Activated naive CD8-positive, alpha-beta T cell treated with anti-CD3 and anti-CD28 coated beads, Interleukin-2, amount 10 ng/mL, durations not matched to agents 7 days and 5 days (primary cell): ENCODE results near the gene USP22. TPM values are rescaled to one million over a fixed set of nuclear protein-coding genes. Genes with fewer than 3 reads are reported as not detected.
A peak's percentile ranks its signal among the peaks of the same experiment; 100 is the strongest.

ENCODE experiments used
- ATAC-seq: fragments of 150-1000 bp; cut with Tn5 transposase; one replicate; pipeline ENCODE4 v1.10.0; 2021; ENCODE audit warnings: low read depth, moderate library complexity
- POLR2A ChIA-PET: fragments of 350-600 bp; sonication (Branson Sonifier 250); formaldehyde crosslinking; loops from one replicate; lab custom pipeline; 2021; ENCODE audit warnings: antibody characterized with exemption; lab: Charles Lee
- DNase-seq: peaks from one replicate; pipeline ENCODE4 v3.0.0; 2021
- H3K27ac Mint-ChIP-seq: one replicate; pipeline ENCODE4 v1.8.0; 2022; ENCODE audit warnings: mild to moderate bottlenecking, mixed read lengths
- H3K27me3 Mint-ChIP-seq: one replicate; pipeline ENCODE4 v1.8.0; 2022; ENCODE audit warnings: mild to moderate bottlenecking, moderate library complexity, mixed read lengths
- H3K36me3 Mint-ChIP-seq: one replicate; pipeline ENCODE4 v1.8.0; 2021; ENCODE audit warnings: mild to moderate bottlenecking, mixed read lengths
- H3K4me1 Mint-ChIP-seq: one replicate; pipeline ENCODE4 v1.8.0; 2021; ENCODE audit warnings: mixed read lengths
- H3K4me3 Mint-ChIP-seq: one replicate; pipeline ENCODE4 v1.8.0; 2022; ENCODE audit warnings: mild to moderate bottlenecking, moderate library complexity, mixed read lengths
- H3K9me3 Mint-ChIP-seq: one replicate; pipeline ENCODE4 v1.8.0; 2021; ENCODE audit warnings: mixed read lengths
- total RNA-seq, 2 experiments: library from RNA; stranded (reverse); gene quantifications; one replicate each; pipeline ENCODE4 v1.2.3, GENCODE V29; 2021

USP22 gene
- total RNA-seq, 2 experiments from 2014 or later = 138 to 146 TPM

- peaks cover 46% of the 10 kb centered on the region for H3K4me1 Mint-ChIP-seq
- H3K27ac Mint-ChIP-seq = peak overlapping the region; percentile 75
- ATAC-seq (no peak), DNase-seq (no peak)
- no peaks in the 10 kb centered on the region for H3K9me3 Mint-ChIP-seq
- H3K27me3 Mint-ChIP-seq = no peaks in the 10 kb centered on the region
- peaks cover 14% of the 10 kb centered on the region for H3K36me3 Mint-ChIP-seq
- POLR2A ChIA-PET = interaction anchor here (1.5 kb wide), 1 partner anchor 59 kb away, joined by 4 read pairs; no protein-coding TSS in a partner anchor
- peak overlapping the region; percentile 99 for H3K4me3 Mint-ChIP-seq
Measured at GRCh38 chr17:21039839-21040575, 2.8 kb downstream of the USP22 start.

GRCh38 chr17:21037117-21037803 is 5.6 kb downstream of the USP22 start:
- Mint-ChIP-seq H3K9me3 (no peaks in the 10 kb centered on the region), H3K4me3 (no peak overlapping the region), H3K4me1 (peaks cover 55% of the 10 kb centered on the region), H3K36me3 (peaks cover 20% of the 10 kb centered on the region), H3K27me3 (no peaks in the 10 kb centered on the region), H3K27ac (no peak overlapping the region)
- DNase-seq (no peak), ATAC-seq (no peak)
- POLR2A ChIA-PET = no interaction called here

GRCh38 chr17:21036361-21036881 is 6.4 kb downstream of the USP22 start:
- no peak for DNase-seq
- POLR2A ChIA-PET = interaction anchor here (0.6 kb wide), 1 partner anchor 62 kb away, joined by 3 read pairs; no protein-coding TSS in a partner anchor
- no peaks in the 10 kb centered on the region for H3K9me3 Mint-ChIP-seq
- ATAC-seq = no peak
- peaks cover 60% of the 10 kb centered on the region for H3K4me1 Mint-ChIP-seq
- H3K27ac Mint-ChIP-seq = peak overlapping the region; percentile 55
- no peak overlapping the region for H3K4me3 Mint-ChIP-seq
- H3K27me3 Mint-ChIP-seq = no peaks in the 10 kb centered on the region
- H3K36me3 Mint-ChIP-seq = peaks cover 18% of the 10 kb centered on the region

- H3K36me3 Mint-ChIP-seq = peaks cover 18% of the 10 kb centered on the region
- ATAC-seq (no peak), DNase-seq (no peak)
- POLR2A ChIA-PET = interaction anchor here (0.6 to 4.2 kb wide), 2 partner anchors 8 to 92 kb away, joined by 3 to 50 read pairs; partner anchors contain the start of genes DHRS7B and USP22
- H3K4me1 Mint-ChIP-seq = peaks cover 60% of the 10 kb centered on the region
- no peaks in the 10 kb centered on the region for H3K27me3 Mint-ChIP-seq
- H3K27ac Mint-ChIP-seq = peak overlapping the region; percentile 93
- no peaks in the 10 kb centered on the region for H3K9me3 Mint-ChIP-seq
- peak overlapping the region; percentile 88 for H3K4me3 Mint-ChIP-seq
Measured at GRCh38 chr17:21035406-21035805, 7.4 kb downstream of the USP22 start.

GRCh38 chr17:21034340-21035235 is 8.2 kb downstream of the USP22 start:
- Mint-ChIP-seq H3K9me3 (no peaks in the 10 kb centered on the region), H3K4me3 (peak overlapping the region; percentile 88), H3K27ac (peak overlapping the region; percentile 93), H3K36me3 (peaks cover 18% of the 10 kb centered on the region), H3K27me3 (no peaks in the 10 kb centered on the region), H3K4me1 (peaks cover 61% of the 10 kb centered on the region)
- peak; percentile 49 for DNase-seq
- peak; percentile 74 for ATAC-seq
- POLR2A ChIA-PET = interaction anchor here (0.6 to 4.2 kb wide), 6 partner anchors 9 to 231 kb away, joined by 3 to 50 read pairs (median 4); partner anchors contain the start of genes DHRS7B and USP22

- peaks cover 67% of the 10 kb centered on the region for H3K4me1 Mint-ChIP-seq
- POLR2A ChIA-PET = interaction anchor here (4.2 kb wide), 1 partner anchor 10 kb away, joined by 50 read pairs; the partner anchor contains the start of gene USP22
- DNase-seq (no peak), ATAC-seq (no peak)
- H3K27ac Mint-ChIP-seq = peak overlapping the region; percentile 63
- peak overlapping the region; percentile 88 for H3K4me3 Mint-ChIP-seq
- H3K9me3 Mint-ChIP-seq = no peaks in the 10 kb centered on the region
- H3K27me3 Mint-ChIP-seq = no peaks in the 10 kb centered on the region
- H3K36me3 Mint-ChIP-seq = peaks cover 20% of the 10 kb centered on the region
Measured at GRCh38 chr17:21033350-21033749, 9.5 kb downstream of the USP22 start.

GRCh38 chr17:21031756-21032396 is 10.9 kb downstream of the USP22 start:
- ATAC-seq (no peak), DNase-seq (no peak)
- peaks cover 15% of the 10 kb centered on the region for H3K36me3 Mint-ChIP-seq
- peaks cover 62% of the 10 kb centered on the region for H3K4me1 Mint-ChIP-seq
- POLR2A ChIA-PET = interaction anchor here (4.2 kb wide), 1 partner anchor 11 kb away, joined by 50 read pairs; the partner anchor contains the start of gene USP22
- no peak overlapping the region for H3K27ac Mint-ChIP-seq
- H3K4me3 Mint-ChIP-seq = no peak overlapping the region
- H3K27me3 Mint-ChIP-seq = no peaks in the 10 kb centered on the region
- H3K9me3 Mint-ChIP-seq = no peaks in the 10 kb centered on the region

- POLR2A ChIA-PET = no interaction called here
- H3K36me3 Mint-ChIP-seq = peaks cover 15% of the 10 kb centered on the region
- H3K27me3 Mint-ChIP-seq = no peaks in the 10 kb centered on the region
Measured at GRCh38 chr17:21030375-21030774, 12.4 kb downstream of the USP22 start.

GRCh38 chr17:21029515-21029914 is 13.3 kb downstream of the USP22 start:
- Mint-ChIP-seq H3K27me3 (no peaks in the 10 kb centered on the region), H3K4me3 (no peak overlapping the region), H3K27ac (no peak overlapping the region), H3K9me3 (no peaks in the 10 kb centered on the region), H3K36me3 (peaks cover 18% of the 10 kb centered on the region), H3K4me1 (peaks cover 46% of the 10 kb centered on the region)
- no peak for ATAC-seq
- POLR2A ChIA-PET = no interaction called here
- no peak for DNase-seq

More at GRCh38 chr17:21030375-21030774, 12.4 kb downstream of the USP22 start:
- Mint-ChIP-seq H3K4me1 (peaks cover 54% of the 10 kb centered on the region), H3K27ac (no peak overlapping the region), H3K4me3 (no peak overlapping the region), H3K9me3 (no peaks in the 10 kb centered on the region)
- no peak for ATAC-seq
- no peak for DNase-seq

GRCh38 chr17:21029036-21029435 is 13.8 kb downstream of the USP22 start:
- DNase-seq (no peak), ATAC-seq (no peak)
- Mint-ChIP-seq H3K4me3 (no peak overlapping the region), H3K27ac (no peak overlapping the region), H3K27me3 (no peaks in the 10 kb centered on the region), H3K4me1 (peaks cover 46% of the 10 kb centered on the region), H3K36me3 (peaks cover 18% of the 10 kb centered on the region), H3K9me3 (no peaks in the 10 kb centered on the region)
- POLR2A ChIA-PET = interaction anchor here (1.2 kb wide), 1 partner anchor 14 kb away, joined by 4 read pairs; the partner anchor contains the start of gene USP22

GRCh38 chr17:21028192-21028591 is 14.6 kb downstream of the USP22 start:
- POLR2A ChIA-PET = interaction anchor here (1.2 kb wide), 1 partner anchor 15 kb away, joined by 4 read pairs; the partner anchor contains the start of gene USP22
- no peaks in the 10 kb centered on the region for H3K9me3 Mint-ChIP-seq
- no peak overlapping the region for H3K27ac Mint-ChIP-seq
- H3K4me3 Mint-ChIP-seq = no peak overlapping the region
- ATAC-seq (no peak), DNase-seq (no peak)
- peaks cover 46% of the 10 kb centered on the region for H3K4me1 Mint-ChIP-seq
- no peaks in the 10 kb centered on the region for H3K27me3 Mint-ChIP-seq
- H3K36me3 Mint-ChIP-seq = peaks cover 15% of the 10 kb centered on the region

- DNase-seq = no peak
- Mint-ChIP-seq H3K27ac (no peak overlapping the region), H3K9me3 (no peaks in the 10 kb centered on the region), H3K27me3 (no peaks in the 10 kb centered on the region), H3K4me1 (peaks cover 45% of the 10 kb centered on the region), H3K4me3 (no peak overlapping the region), H3K36me3 (peaks cover 19% of the 10 kb centered on the region)
- ATAC-seq = no peak
- POLR2A ChIA-PET = no interaction called here
Measured at GRCh38 chr17:21027031-21027430, 15.8 kb downstream of the USP22 start.
